Left ventricle myocardium inferior (tissue), 1 donor: Measurements from ENCODE around the gene TUBB1. TPM values are rescaled to one million over a fixed set of nuclear protein-coding genes. Genes with fewer than 3 reads are reported as not detected.
"Not testable (repeated sequence)": the region's sequence is repeated elsewhere in the genome, so short reads cannot be mapped to it uniquely, and the experiment has no call there.

Experiments
- DNase-seq: peaks from one replicate; pipeline ENCODE4 v3.0.0-alpha.2; 2020
- H3K27ac ChIP-seq: fragments of 200-600 bp; replicated peaks from 2 replicates; pipeline ENCODE4 v1.8.0; 2021
- H3K27me3 ChIP-seq: fragments of 200-600 bp; 2 replicates; pipeline ENCODE4 v1.8.0; 2021; ENCODE audit warnings: low read depth
- H3K36me3 ChIP-seq: fragments of 200-600 bp; 2 replicates; pipeline ENCODE4 v1.8.0; 2021
- H3K4me1 ChIP-seq: fragments of 200-600 bp; 2 replicates; pipeline ENCODE4 v1.8.0; 2021
- H3K4me3 ChIP-seq: fragments of 200-600 bp; 2 replicates; pipeline ENCODE4 v1.8.0; 2021; ENCODE audit warnings: mild to moderate bottlenecking, moderate library complexity
- H3K9me3 ChIP-seq: fragments of 200-600 bp; replicated peaks from 2 replicates; pipeline ENCODE4 v1.8.0; 2021
- CTCF ChIP-seq: fragments of 200-600 bp; IDR thresholded peaks from 2 replicates; pipeline ENCODE4 v1.8.0; 2021; ENCODE audit warnings: antibody characterized with exemption, mild to moderate bottlenecking, borderline replicate concordance
- intact Hi-C: fragments of 100-400 bp; cut with micrococcal nuclease; formaldehyde crosslinking; loops from one replicate; pipeline ENCODE4 v1.11.0; 2022
- total RNA-seq: library from RNA; stranded (reverse); fragmentation: NEBNext Ultra II Directional; extraction: Animal tissue kit (Norgen Biotek cat#: 25700); gene quantifications from one replicate; pipeline ENCODE4 v1.2.1, GENCODE V29; 2021
- donor health status: DM: no; HTN: yes; CAD: no; lungs with severe emphysema.

Gene TUBB1
- total RNA-seq, 1 donor from 2014 or later: 0.30 TPM

- peaks cover 60% of the 10 kb centered on the region for H3K4me1 ChIP-seq
- H3K4me3 ChIP-seq: peak overlapping the region; percentile 74
- intact Hi-C loops: loop anchor here (10.0 kb wide), 1 partner anchor 77 kb away; no protein-coding TSS in a partner anchor
- H3K27me3 ChIP-seq: no peaks in the 10 kb centered on the region
- peaks cover 8% of the 10 kb centered on the region for H3K36me3 ChIP-seq
- H3K27ac ChIP-seq: peak overlapping the region; percentile 91
- no peak for DNase-seq
- no peak for TF ChIP-seq CTCF
- peaks cover 2% of the 10 kb centered on the region for H3K9me3 ChIP-seq
Measured at GRCh38 chr20:58981628-58982364, 37.4 kb upstream of the TUBB1 start.

- H3K9me3 ChIP-seq: no peaks in the 10 kb centered on the region
- no peaks in the 10 kb centered on the region for H3K27me3 ChIP-seq
- peak overlapping the region; percentile 91 for H3K27ac ChIP-seq
- peaks cover 60% of the 10 kb centered on the region for H3K4me1 ChIP-seq
- DNase-seq: no peak
- no peak for TF ChIP-seq CTCF
- intact Hi-C loops: loop anchor here (10.0 kb wide), 1 partner anchor 78 kb away; no protein-coding TSS in a partner anchor
- H3K4me3 ChIP-seq: peak overlapping the region; percentile 74
- peaks cover 16% of the 10 kb centered on the region for H3K36me3 ChIP-seq
Measured at GRCh38 chr20:58982406-58983114, 36.7 kb upstream of the TUBB1 start.

GRCh38 chr20:58983115-58983468 lies 36.1 kb upstream of the TUBB1 start:
- Histone ChIP-seq H3K36me3 (peaks cover 21% of the 10 kb centered on the region), H3K4me1 (peaks cover 60% of the 10 kb centered on the region)
- intact Hi-C loops: loop anchor here (10.0 kb wide), 1 partner anchor 78 kb away; no protein-coding TSS in a partner anchor
- DNase-seq, H3K4me3 ChIP-seq, H3K9me3 ChIP-seq, H3K27ac ChIP-seq, H3K27me3 ChIP-seq: not testable (repeated sequence)

GRCh38 chr20:58984691-58985090 lies 34.5 kb upstream of the TUBB1 start:
- Histone ChIP-seq H3K4me3 (no peak overlapping the region), H3K4me1 (peaks cover 60% of the 10 kb centered on the region), H3K9me3 (no peaks in the 10 kb centered on the region), H3K27ac (peak overlapping the region; percentile 8), H3K27me3 (no peaks in the 10 kb centered on the region), H3K36me3 (peaks cover 37% of the 10 kb centered on the region)
- TF ChIP-seq CTCF: no peak
- no peak for DNase-seq
- intact Hi-C loops: loop anchor here (10.0 kb wide), 1 partner anchor 80 kb away; no protein-coding TSS in a partner anchor

GRCh38 chr20:58985656-58986055 lies 33.6 kb upstream of the TUBB1 start:
- H3K4me1 ChIP-seq: peaks cover 57% of the 10 kb centered on the region
- no peak overlapping the region for H3K27ac ChIP-seq
- H3K4me3 ChIP-seq: no peak overlapping the region
- TF ChIP-seq CTCF: no peak
- DNase-seq: no peak
- no peaks in the 10 kb centered on the region for H3K27me3 ChIP-seq
- intact Hi-C loops: loop anchor here (10.0 kb wide), 1 partner anchor 81 kb away; no protein-coding TSS in a partner anchor
- no peaks in the 10 kb centered on the region for H3K9me3 ChIP-seq
- peaks cover 47% of the 10 kb centered on the region for H3K36me3 ChIP-seq
